Gastrocnemius medialis (tissue), 4 donors: ENCODE data around the gene GABRG3.

Source experiments
- POLR2A ChIP-seq, 2 donors: fragments of 450-650 bp; IDR thresholded peaks; one replicate each; pipeline ENCODE4 v1.6.1; 2017; ENCODE audit warnings: antibody characterized with exemption in 2 of 2, mild to moderate bottlenecking in 2 of 2, moderate library complexity in 2 of 2
- TF ChIP-seq, protein P1 (sequence below), 5 experiments: fragments of 450-650 bp in 3 of 5; fragments of 200-600 bp in 2 of 5; sonication (generic) in 2 of 5; IDR thresholded peaks in 4 of 5; conservative IDR thresholded peaks in 1 of 5; 1 replicate in 4 of 5; 2 replicates in 1 of 5; pipeline ENCODE4 v1.5.1; 2016 to 2019; ENCODE audit warnings: antibody characterized with exemption in 5 of 5, mild to moderate bottlenecking in 3 of 5, moderate library complexity in 3 of 5

DNA sequence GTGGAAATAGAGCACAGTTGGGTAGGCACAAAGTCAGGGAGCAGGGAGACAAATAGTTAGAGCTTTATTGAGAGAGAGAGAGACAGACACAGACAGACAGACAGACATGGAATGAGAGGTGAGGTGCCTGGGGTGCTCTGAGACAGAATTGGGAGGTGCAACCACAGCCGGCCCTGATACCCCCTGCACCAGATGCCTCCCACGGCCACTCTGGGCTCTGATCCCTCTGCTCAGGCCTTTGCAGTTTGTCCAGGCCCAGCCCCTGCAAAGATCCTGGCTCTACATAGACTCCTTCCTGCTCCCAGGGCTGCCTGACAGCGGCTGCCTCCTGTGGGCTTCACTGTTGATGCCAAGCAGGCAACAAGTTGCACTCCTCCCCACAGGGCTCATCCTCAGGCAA is 283.8 kb downstream of the GABRG3 start:
- TF ChIP-seq, protein P1, sequence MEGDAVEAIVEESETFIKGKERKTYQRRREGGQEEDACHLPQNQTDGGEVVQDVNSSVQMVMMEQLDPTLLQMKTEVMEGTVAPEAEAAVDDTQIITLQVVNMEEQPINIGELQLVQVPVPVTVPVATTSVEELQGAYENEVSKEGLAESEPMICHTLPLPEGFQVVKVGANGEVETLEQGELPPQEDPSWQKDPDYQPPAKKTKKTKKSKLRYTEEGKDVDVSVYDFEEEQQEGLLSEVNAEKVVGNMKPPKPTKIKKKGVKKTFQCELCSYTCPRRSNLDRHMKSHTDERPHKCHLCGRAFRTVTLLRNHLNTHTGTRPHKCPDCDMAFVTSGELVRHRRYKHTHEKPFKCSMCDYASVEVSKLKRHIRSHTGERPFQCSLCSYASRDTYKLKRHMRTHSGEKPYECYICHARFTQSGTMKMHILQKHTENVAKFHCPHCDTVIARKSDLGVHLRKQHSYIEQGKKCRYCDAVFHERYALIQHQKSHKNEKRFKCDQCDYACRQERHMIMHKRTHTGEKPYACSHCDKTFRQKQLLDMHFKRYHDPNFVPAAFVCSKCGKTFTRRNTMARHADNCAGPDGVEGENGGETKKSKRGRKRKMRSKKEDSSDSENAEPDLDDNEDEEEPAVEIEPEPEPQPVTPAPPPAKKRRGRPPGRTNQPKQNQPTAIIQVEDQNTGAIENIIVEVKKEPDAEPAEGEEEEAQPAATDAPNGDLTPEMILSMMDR (IDR thresholded peaks at IDR 0.05 in 4 of 5, conservative IDR thresholded peaks at IDR 0.05 in 1 of 5): no peak
- TF ChIP-seq POLR2A (IDR thresholded peaks at IDR 0.05): no peak
